Mucosa of descending colon (tissue), 3 donors: ENCODE data around the gene PTPN18. TPM values are rescaled to one million over a fixed set of nuclear protein-coding genes. Genes with fewer than 3 reads are reported as not detected.

Experiments used
- ATAC-seq: fragments of 200-7000 bp; cut with Tn5 transposase; one replicate; pipeline ENCODE4 v1.9.1; 2020; ENCODE audit warnings: mild to moderate bottlenecking, moderate library complexity
- DNase-seq, 3 donors: peaks; one replicate each; pipeline ENCODE4 v3.0.0-alpha.2; 2020
- H3K36me3 ChIP-seq: fragments of 200-600 bp; one replicate; pipeline ENCODE4 v1.8.0; 2021; ENCODE audit warnings: low read depth, mild to moderate bottlenecking
- H3K4me1 ChIP-seq: fragments of 200-600 bp; one replicate; pipeline ENCODE4 v1.8.0; 2021; ENCODE audit warnings: low read depth, mild to moderate bottlenecking
- H3K4me3 ChIP-seq: fragments of 200-600 bp; one replicate; pipeline ENCODE4 v1.8.0; 2021; ENCODE audit warnings: mild to moderate bottlenecking
- H3K9me3 ChIP-seq: fragments of 200-600 bp; one replicate; pipeline ENCODE4 v1.8.0; 2021; ENCODE audit warnings: mild to moderate bottlenecking
- CTCF ChIP-seq: fragments of 200-600 bp; IDR thresholded peaks from one replicate; pipeline ENCODE4 v1.8.0; 2022; ENCODE audit warnings: antibody characterized with exemption, mild to moderate bottlenecking
- intact Hi-C, 2 donors: fragments of 100-400 bp; cut with DNase I in 1 of 2; cut with micrococcal nuclease in 1 of 2; formaldehyde crosslinking; loops; one replicate each; pipeline versions ENCODE4 v1.11.0 to v1.11.1; 2022; cut with DNase I, micrococcal nuclease
- total RNA-seq, 3 donors: library from RNA; stranded (reverse); fragmentation: NEBNext Ultra II Directional in 2 of 3; extraction: Animal tissue kit (Norgen Biotek cat#: 25700) in 2 of 3; gene quantifications; one replicate each; pipeline versions ENCODE4 v1.2.1 to v1.2.4, GENCODE V29; 2021 to 2023
- donor health status: DM: no; HTN: no; CAD: no; lungs with moderate emphysema.
- donor health status: DM: no; HTN: no; CAD: no.
- donor health status: DM: no; HTN: yes; CAD: no.

The PTPN18 gene
- total RNA-seq, 3 donors from 2014 or later: 115 to 197 (median 120) TPM

- TF ChIP-seq CTCF: no peak
- Histone ChIP-seq H3K4me1 (peaks cover 11% of the 10 kb centered on the region), H3K9me3 (no peaks in the 10 kb centered on the region), H3K4me3 (peak overlapping the region; percentile 56), H3K36me3 (peaks cover 17% of the 10 kb centered on the region)
- DNase-seq: peak; percentile 88 to 95 (median 91)
- intact Hi-C loops: no loop called here
- ATAC-seq: peak; percentile 87
Measured at GRCh38 chr2:130342020-130342532, 13.8 kb upstream of the PTPN18 start.

GRCh38 chr2:130342533-130343275 is 13.2 kb upstream of the PTPN18 start, which contains the start of gene IMP4:
Gene IMP4 (plus strand): TSS chr2:130342897. CDS start chr2:130342933, 36 bp downstream.
- H3K4me3 ChIP-seq: peak within 1 kb of the TSS; percentile 56
- ATAC-seq (peak; percentile 93), DNase-seq (peak; percentile 94 to 98 (median 97))
- peaks cover 11% of the 10 kb centered on the region for H3K4me1 ChIP-seq
- intact Hi-C loops: no loop called here
- no peaks in the 10 kb centered on the region for H3K9me3 ChIP-seq
- TF ChIP-seq CTCF: peak; percentile 7
- H3K36me3 ChIP-seq: peaks cover 17% of the 10 kb centered on the region

GRCh38 chr2:130344578-130344977 is 11.3 kb upstream of the PTPN18 start:
- no peak for ATAC-seq
- Histone ChIP-seq H3K9me3 (no peaks in the 10 kb centered on the region), H3K36me3 (peaks cover 17% of the 10 kb centered on the region), H3K4me1 (peaks cover 11% of the 10 kb centered on the region), H3K4me3 (no peak overlapping the region)
- intact Hi-C loops: no loop called here
- TF ChIP-seq CTCF: no peak
- DNase-seq: peak in 1 of 3 donors; percentile 33

- DNase-seq (no peak), ATAC-seq (no peak)
- peaks cover 17% of the 10 kb centered on the region for H3K36me3 ChIP-seq
- no peaks in the 10 kb centered on the region for H3K9me3 ChIP-seq
- intact Hi-C loops: no loop called here
- TF ChIP-seq CTCF: no peak
- no peak overlapping the region for H3K4me3 ChIP-seq
- H3K4me1 ChIP-seq: peaks cover 11% of the 10 kb centered on the region
Measured at GRCh38 chr2:130345091-130345490, 10.8 kb upstream of the PTPN18 start.

GRCh38 chr2:130345611-130346010 is 10.2 kb upstream of the PTPN18 start:
- ATAC-seq: no peak
- peak in 1 of 3 donors; percentile 48 for DNase-seq
- intact Hi-C loops: no loop called here
- Histone ChIP-seq H3K4me1 (peaks cover 11% of the 10 kb centered on the region), H3K9me3 (no peaks in the 10 kb centered on the region), H3K4me3 (no peak overlapping the region), H3K36me3 (peaks cover 17% of the 10 kb centered on the region)
- TF ChIP-seq CTCF: no peak
